ENCODE data around the gene KLHDC8A.
"Not testable (repeated sequence)": the region's sequence is repeated elsewhere in the genome, so short reads cannot be mapped to it uniquely, and the experiment has no call there.

The KLHDC8A gene

GRCh38 chr1:205317311-205317917 lies 39.3 kb downstream of the KLHDC8A start:
- DNase-seq: peak in 9 of 14 donors; percentile 15 to 94 (median 35)

- peak in 1 of 14 donors; percentile 20 for DNase-seq
Measured at GRCh38 chr1:205316161-205316566, 40.6 kb downstream of the KLHDC8A start.

GRCh38 chr1:205315008-205315618 lies 41.6 kb downstream of the KLHDC8A start:
- no peak for DNase-seq

- peak in 12 of 14 donors; percentile 20 to 68 (median 46) for DNase-seq
Measured at GRCh38 chr1:205313563-205314308, 43.0 kb downstream of the KLHDC8A start.

- no peak for DNase-seq
Measured at GRCh38 chr1:205312866-205313562, 43.7 kb downstream of the KLHDC8A start.

- no peak for DNase-seq
Measured at GRCh38 chr1:205310976-205311704, 45.6 kb downstream of the KLHDC8A start.

- DNase-seq: no peak
Measured at GRCh38 chr1:205309741-205310140, 47.0 kb downstream of the KLHDC8A start.

- no peak for DNase-seq
Measured at GRCh38 chr1:205306929-205307566, 49.7 kb downstream of the KLHDC8A start.

GRCh38 chr1:205304695-205305070 lies 52.0 kb downstream of the KLHDC8A start:
- DNase-seq: no peak

GRCh38 chr1:205304046-205304694 lies 52.6 kb downstream of the KLHDC8A start:
- DNase-seq: no peak

- DNase-seq: no peak
Measured at GRCh38 chr1:205303247-205303888, 53.4 kb downstream of the KLHDC8A start.

GRCh38 chr1:205301842-205302588 lies 54.7 kb downstream of the KLHDC8A start:
- no peak for DNase-seq

GRCh38 chr1:205301205-205301821 lies 55.4 kb downstream of the KLHDC8A start:
- peak in 1 of 14 donors; percentile 11 for DNase-seq

- DNase-seq: no peak
Measured at GRCh38 chr1:205300149-205300548, 56.6 kb downstream of the KLHDC8A start.

GRCh38 chr1:205298191-205298994 lies 58.3 kb downstream of the KLHDC8A start:
- no peak for DNase-seq

- DNase-seq: not testable (repeated sequence)
Measured at GRCh38 chr1:205297546-205298177, 59.1 kb downstream of the KLHDC8A start.

- DNase-seq: no peak
Measured at GRCh38 chr1:205296154-205296553, 60.6 kb downstream of the KLHDC8A start.

- DNase-seq: no peak
Measured at GRCh38 chr1:205294934-205295333, 61.8 kb downstream of the KLHDC8A start.
